Ascending aorta (tissue), 2 donors: ENCODE measurements around the gene ARHGAP23. TPM values are rescaled to one million over a fixed set of nuclear protein-coding genes. Genes with fewer than 3 reads are reported as not detected.
"Not testable (repeated sequence)": the region's sequence is repeated elsewhere in the genome, so short reads cannot be mapped to it uniquely, and the experiment has no call there.

Experiments used
- DNase-seq, 2 donors: peaks; one replicate each; pipeline ENCODE4 v3.0.0-alpha.2; 2019; ENCODE audit warnings: low spot score in 2 of 2
- H3K27ac ChIP-seq, 2 donors: fragments of 200-600 bp; sonication (generic); one replicate each; pipeline ENCODE4 v1.5.1; 2016 to 2017; ENCODE audit warnings: mild to moderate bottlenecking in 1 of 2
- H3K27me3 ChIP-seq: fragments of 200-600 bp; sonication (generic); one replicate; pipeline ENCODE4 v1.5.1; 2017
- H3K36me3 ChIP-seq, 2 donors: fragments of 200-600 bp; sonication (generic); one replicate each; pipeline ENCODE4 v1.5.1; 2016
- H3K4me1 ChIP-seq, 2 donors: fragments of 200-600 bp; sonication (generic); one replicate each; pipeline ENCODE4 v1.5.1; 2016 to 2017; ENCODE audit warnings: mild to moderate bottlenecking in 1 of 2
- H3K4me3 ChIP-seq, 2 donors: fragments of 200-600 bp; sonication (generic); one replicate each; pipeline ENCODE4 v1.5.1; 2016 to 2017; ENCODE audit warnings: mild to moderate bottlenecking in 1 of 2
- H3K9me3 ChIP-seq, 2 donors: fragments of 200-600 bp; sonication (generic); one replicate each; pipeline ENCODE4 v1.5.1; 2016
- intact Hi-C: fragments of 100-400 bp; cut with DNase I; formaldehyde crosslinking; loops from one replicate; pipeline ENCODE4 v1.15.1; 2023
- total RNA-seq: library from RNA; depleted of rRNA; stranded (reverse); fragments of >200 nt; gene quantifications from one replicate; pipeline ENCODE4 v1.1.0, GENCODE V29; 2016
- TF ChIP-seq, protein P1 (sequence below), 3 experiments: fragments of 200-600 bp in 2 of 3; fragments of 450-650 bp in 1 of 3; sonication (generic) in 2 of 3; IDR thresholded peaks; one replicate each; pipeline ENCODE4 v1.5.1; 2016 to 2019; ENCODE audit warnings: antibody characterized with exemption in 3 of 3, mild to moderate bottlenecking in 1 of 3, moderate library complexity in 1 of 3

ARHGAP23 gene
- total RNA-seq, 1 donor from 2014 or later = 89.0 TPM

DNA sequence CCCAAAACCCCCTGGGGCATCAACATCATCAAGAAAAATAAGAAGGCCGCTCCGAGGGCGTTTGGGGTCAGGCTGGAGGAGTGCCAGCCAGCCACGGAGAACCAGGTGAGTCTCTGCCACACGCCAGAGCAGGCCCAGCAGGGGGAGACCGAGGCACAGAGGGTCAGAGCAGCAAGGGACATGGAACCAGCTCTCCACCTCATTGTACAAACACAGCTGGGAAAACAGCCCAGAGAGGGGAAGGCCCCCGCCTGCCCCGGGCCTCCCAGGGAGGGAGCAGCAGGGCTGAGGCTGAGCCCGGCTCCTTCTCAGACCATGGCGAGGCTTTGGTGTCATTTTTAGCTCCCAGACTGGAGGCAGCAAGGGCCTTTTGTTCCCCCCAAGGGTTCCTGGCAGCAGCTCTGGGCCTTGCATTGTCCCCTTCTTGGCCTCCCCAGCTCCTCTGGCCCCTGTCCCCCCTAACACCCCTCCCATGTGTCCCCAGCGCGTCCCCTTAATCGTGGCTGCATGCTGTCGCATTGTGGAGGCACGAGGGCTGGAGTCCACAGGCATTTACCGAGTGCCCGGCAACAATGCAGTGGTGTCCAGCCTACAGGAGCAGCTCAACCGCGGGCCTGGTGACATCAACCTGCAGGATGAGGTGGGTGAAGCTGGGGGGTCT lies 53.9 kb downstream of the ARHGAP23 start:
- H3K9me3 ChIP-seq, intact Hi-C loops, H3K27ac ChIP-seq, DNase-seq, H3K4me3 ChIP-seq, H3K27me3 ChIP-seq: not testable (repeated sequence)
- H3K4me1 ChIP-seq = peaks cover 4 to 18% of the 10 kb centered on the region in 2 donors
- H3K36me3 ChIP-seq = peaks cover 35 to 53% of the 10 kb centered on the region in 2 donors

DNA sequence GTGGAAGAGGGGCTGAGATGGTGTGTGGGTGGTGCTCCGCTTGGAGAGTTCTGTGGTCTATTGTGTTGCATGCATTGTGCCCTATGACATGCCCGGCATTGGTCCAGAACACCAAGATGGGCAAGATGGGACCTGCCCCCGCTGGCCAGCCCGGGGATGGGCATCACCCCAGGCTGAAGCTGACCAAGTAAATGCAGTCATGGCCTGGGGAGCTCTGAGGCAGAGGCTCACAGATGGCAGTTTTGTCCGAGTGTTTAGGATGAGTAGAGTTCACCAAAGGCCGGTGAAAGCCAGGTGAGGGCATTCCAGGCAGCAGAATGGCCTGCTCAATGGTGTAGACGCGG lies 54.4 kb downstream of the ARHGAP23 start:
- intact Hi-C loops = loop anchor here (1.0 kb wide), 1 partner anchor 38 kb away; no protein-coding TSS in a partner anchor
- peaks cover 34 to 51% of the 10 kb centered on the region in 2 donors for H3K36me3 ChIP-seq

DNA sequence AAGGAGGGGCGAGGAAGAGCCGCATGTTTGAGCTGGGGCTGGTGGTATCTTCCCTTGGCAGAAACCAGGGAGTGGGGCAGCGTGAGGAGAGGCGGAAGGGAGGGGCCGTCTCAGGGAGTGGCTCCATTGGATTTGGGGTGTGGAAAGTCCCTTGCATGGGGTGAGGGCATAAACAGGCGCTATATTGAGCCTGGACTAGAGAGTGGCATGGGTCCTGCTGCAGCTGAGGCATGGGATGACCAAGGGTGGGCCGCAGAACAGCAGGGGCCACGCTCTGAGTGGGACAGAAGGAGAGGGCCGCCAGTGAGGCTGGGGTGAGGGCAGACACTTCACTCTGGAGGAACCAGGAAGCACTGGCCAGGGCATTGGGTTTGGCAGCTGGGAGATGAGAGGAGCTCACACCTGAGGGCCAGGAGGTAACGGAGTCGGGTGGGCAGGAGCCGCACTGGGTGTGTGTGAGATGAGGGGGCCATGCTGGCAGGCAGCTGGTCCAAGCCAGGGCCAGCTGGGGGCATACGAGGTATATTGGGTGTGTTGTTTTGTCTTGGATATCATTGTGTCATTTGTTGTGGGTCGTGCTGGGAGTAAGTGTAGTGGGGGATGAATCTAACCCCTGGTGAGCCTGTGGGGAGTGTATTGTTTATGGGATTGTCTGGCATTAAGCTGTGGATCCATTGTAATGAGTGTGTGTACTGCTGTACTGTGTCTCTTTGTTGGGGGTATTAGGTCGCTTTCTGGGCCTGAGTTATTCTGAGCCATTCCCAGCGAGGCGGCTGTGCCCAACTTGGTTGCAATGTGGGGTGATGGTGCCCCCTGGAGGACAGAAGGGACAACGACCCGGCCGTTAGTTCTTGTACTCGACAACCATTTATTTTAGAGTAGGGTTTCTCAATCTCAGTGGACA lies 56.2 kb downstream of the ARHGAP23 start:
- H3K36me3 ChIP-seq = peaks cover 26 to 44% of the 10 kb centered on the region in 2 donors
- TF ChIP-seq, protein P1, sequence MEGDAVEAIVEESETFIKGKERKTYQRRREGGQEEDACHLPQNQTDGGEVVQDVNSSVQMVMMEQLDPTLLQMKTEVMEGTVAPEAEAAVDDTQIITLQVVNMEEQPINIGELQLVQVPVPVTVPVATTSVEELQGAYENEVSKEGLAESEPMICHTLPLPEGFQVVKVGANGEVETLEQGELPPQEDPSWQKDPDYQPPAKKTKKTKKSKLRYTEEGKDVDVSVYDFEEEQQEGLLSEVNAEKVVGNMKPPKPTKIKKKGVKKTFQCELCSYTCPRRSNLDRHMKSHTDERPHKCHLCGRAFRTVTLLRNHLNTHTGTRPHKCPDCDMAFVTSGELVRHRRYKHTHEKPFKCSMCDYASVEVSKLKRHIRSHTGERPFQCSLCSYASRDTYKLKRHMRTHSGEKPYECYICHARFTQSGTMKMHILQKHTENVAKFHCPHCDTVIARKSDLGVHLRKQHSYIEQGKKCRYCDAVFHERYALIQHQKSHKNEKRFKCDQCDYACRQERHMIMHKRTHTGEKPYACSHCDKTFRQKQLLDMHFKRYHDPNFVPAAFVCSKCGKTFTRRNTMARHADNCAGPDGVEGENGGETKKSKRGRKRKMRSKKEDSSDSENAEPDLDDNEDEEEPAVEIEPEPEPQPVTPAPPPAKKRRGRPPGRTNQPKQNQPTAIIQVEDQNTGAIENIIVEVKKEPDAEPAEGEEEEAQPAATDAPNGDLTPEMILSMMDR (IDR thresholded peaks at IDR 0.05) = peak; percentile 82 to 88 (median 86)
- DNase-seq = peak in 1 of 2 donors; percentile 88
- peak overlapping the region; percentile 81 to 86 for H3K27ac ChIP-seq
- not testable (repeated sequence) for H3K4me3 ChIP-seq, H3K9me3 ChIP-seq, H3K27me3 ChIP-seq
- H3K4me1 ChIP-seq = peaks cover 4 to 24% of the 10 kb centered on the region in 2 donors
- intact Hi-C loops = loop anchor here (2.0 kb wide), 2 partner anchors 62 to 136 kb away; no protein-coding TSS in a partner anchor

More for the DNA sequence above, 54.4 kb downstream of the ARHGAP23 start:
- peaks cover 4 to 23% of the 10 kb centered on the region in 2 donors for H3K4me1 ChIP-seq
- not testable (repeated sequence) for H3K27ac ChIP-seq, H3K27me3 ChIP-seq, DNase-seq, H3K4me3 ChIP-seq, H3K9me3 ChIP-seq

DNA sequence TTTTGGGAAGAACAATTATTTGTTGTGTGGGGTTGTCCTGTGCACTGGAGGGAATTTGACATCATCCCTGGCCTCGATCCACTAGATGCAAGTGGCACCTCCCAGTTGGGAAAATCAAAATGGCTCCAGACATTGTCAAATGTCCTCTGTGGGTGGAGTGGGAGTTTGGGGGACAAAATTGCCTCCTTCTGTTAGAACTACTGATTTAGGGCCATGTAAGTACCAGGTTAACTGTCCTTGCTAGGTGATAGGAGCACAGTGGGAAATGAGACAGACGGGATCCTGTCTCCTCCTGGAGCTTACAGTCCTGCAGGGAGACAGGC lies 56.8 kb downstream of the ARHGAP23 start:
- Histone ChIP-seq H3K27ac (peak overlapping the region; percentile 81 to 86), H3K27me3 (no peaks in the 10 kb centered on the region), H3K4me1 (peaks cover 4 to 24% of the 10 kb centered on the region in 2 donors), H3K4me3 (no peak overlapping the region), H3K9me3 (no peaks in the 10 kb centered on the region), H3K36me3 (peaks cover 26 to 46% of the 10 kb centered on the region in 2 donors)
- intact Hi-C loops = loop anchor here (2.0 kb wide), 2 partner anchors 62 to 136 kb away; no protein-coding TSS in a partner anchor
- TF ChIP-seq, protein P1 (IDR thresholded peaks at IDR 0.05) = no peak
- no peak for DNase-seq

DNA sequence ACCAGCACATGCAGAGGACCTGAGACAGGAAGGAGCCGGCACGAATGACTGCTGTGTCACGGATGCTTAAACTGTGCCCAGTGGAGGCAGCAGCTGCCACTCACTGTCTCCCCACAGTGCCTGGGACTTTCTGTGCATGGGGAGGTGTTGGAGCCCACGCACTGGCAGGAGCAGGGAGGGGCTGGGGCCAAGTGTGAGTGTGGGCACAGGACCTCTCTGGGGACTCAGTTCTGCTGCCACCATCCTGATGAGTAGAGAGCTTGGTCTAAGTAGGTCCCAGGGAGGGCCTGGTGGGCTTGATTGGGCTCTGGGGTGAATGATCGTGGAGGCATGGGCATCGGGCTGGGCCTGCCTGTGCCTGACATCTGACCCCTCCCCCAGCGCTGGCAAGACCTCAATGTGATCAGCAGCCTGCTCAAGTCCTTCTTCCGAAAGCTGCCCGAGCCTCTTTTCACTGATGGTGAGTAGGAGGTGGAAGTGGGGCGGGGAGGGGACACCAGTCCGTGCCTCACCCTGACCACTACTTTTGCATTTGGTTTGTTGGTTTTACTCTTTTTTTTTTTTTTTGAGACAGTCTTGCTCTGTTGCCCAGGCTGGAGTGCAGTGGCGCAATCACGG lies 57.5 kb downstream of the ARHGAP23 start:
- not testable (repeated sequence) for H3K4me3 ChIP-seq, H3K27me3 ChIP-seq, DNase-seq, H3K9me3 ChIP-seq
- intact Hi-C loops = loop anchor here (2.0 kb wide), 2 partner anchors 63 to 137 kb away; no protein-coding TSS in a partner anchor
- Histone ChIP-seq H3K4me1 (peaks cover 4 to 24% of the 10 kb centered on the region in 2 donors), H3K27ac (peak overlapping the region; percentile 81 to 86), H3K36me3 (peaks cover 32 to 52% of the 10 kb centered on the region in 2 donors)

DNA sequence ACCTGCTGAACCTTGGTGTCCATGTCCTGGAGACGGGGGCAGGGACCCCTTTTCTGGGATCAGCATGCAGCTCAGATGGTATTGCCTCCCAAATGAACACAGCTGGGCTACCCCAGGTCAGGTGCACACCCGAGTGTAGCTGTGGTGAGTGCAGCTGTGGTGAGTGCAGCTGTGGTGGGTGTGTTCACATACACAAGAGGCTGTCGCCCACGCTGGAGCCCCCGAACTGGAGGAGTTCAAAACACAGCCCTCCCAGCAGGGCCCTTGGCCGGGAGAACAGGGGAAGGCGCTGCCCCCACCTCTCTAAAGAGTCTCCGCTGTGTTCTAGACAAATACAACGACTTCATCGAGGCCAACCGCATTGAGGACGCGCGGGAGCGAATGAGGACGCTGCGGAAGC lies 61.5 kb downstream of the ARHGAP23 start:
- H3K36me3 ChIP-seq = peaks cover 52 to 60% of the 10 kb centered on the region in 2 donors
- peak overlapping the region in 1 of 2 donors; percentile 7 for H3K27ac ChIP-seq
- DNase-seq, H3K4me3 ChIP-seq, H3K27me3 ChIP-seq, H3K9me3 ChIP-seq: not testable (repeated sequence)
- peaks cover 0 to 20% of the 10 kb centered on the region in 2 donors for H3K4me1 ChIP-seq
- intact Hi-C loops = loop anchor here (5.0 kb wide), 1 partner anchor 178 kb away; no protein-coding TSS in a partner anchor

DNA sequence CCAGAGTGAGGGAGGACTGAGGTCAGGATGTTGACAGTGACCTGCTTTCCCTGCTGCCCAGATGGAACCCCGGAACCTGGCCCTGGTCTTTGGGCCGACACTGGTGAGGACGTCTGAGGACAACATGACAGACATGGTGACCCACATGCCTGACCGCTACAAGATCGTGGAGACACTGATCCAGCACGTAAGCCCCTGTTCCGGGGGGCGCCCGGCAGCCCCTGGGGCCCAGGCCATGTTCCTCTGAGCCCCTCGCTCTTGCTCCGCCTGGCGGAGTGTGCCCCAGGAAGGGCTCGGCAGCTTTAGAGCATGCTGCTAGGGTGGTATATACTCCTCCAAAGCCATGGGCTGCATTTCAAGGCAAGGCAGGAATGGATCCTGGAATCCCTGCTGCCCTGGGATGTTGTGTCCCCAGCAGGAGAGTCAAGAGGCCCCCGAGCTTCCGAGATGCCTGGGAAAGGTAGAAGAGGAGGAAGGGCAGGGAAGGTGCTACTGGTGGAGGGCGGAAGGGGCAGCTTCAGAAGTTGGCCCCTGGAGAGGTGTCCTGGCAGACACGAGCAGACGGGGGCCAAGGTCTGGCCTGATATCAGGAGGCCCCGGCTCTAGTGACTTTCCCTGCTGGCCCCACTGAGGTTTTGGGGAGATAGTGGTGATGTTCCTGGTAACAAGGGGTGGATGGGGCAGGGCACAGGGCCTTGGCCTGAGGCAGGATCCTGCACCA lies 63.2 kb downstream of the ARHGAP23 start:
- intact Hi-C loops = loop anchor here (5.0 kb wide), 1 partner anchor 176 kb away; no protein-coding TSS in a partner anchor
- not testable (repeated sequence) for H3K9me3 ChIP-seq, H3K4me3 ChIP-seq, DNase-seq, H3K27me3 ChIP-seq
- Histone ChIP-seq H3K36me3 (peaks cover 63 to 74% of the 10 kb centered on the region in 2 donors), H3K4me1 (peaks cover 0 to 10% of the 10 kb centered on the region in 2 donors), H3K27ac (peak overlapping the region in 1 of 2 donors; percentile 27)
